MM.1S (cell line): ENCODE measurements around the gene ODF4.

Source experiments
- EZH2 ChIP-seq: fragments of 300-600 bp; sonication (generic); optimal IDR thresholded peaks from 2 replicates; pipeline ENCODE3; 2017; ENCODE audit warnings: low read depth, mild to moderate bottlenecking, antibody characterized with exemption, low read length, mixed read lengths
- EZH2phosphoT487 ChIP-seq: fragments of 300-600 bp; sonication (generic); IDR thresholded peaks from 2 replicates; pipeline ENCODE4 v1.6.1; 2018; ENCODE audit warnings: antibody characterized with exemption, low read length

GRCh38 chr17:8311131-8311790, 28.4 kb upstream of the ODF4 start:
- TF ChIP-seq EZH2phosphoT487 (no peak), EZH2 (no peak)
